ENCODE data around the gene SMU1.

The SMU1 gene

GRCh38 chr9:33105959-33106358 lies 29.5 kb upstream of the SMU1 start:
- no peak overlapping the region for H3K4me3 ChIP-seq (replicated peaks; ENCODE audit: low read depth, low read length)
- H3K36me3 ChIP-seq (ENCODE audit: control insufficient read depth, insufficient read depth, low read length): peaks cover 3% of the 10 kb centered on the region
- TF ChIP-seq, protein P1, sequence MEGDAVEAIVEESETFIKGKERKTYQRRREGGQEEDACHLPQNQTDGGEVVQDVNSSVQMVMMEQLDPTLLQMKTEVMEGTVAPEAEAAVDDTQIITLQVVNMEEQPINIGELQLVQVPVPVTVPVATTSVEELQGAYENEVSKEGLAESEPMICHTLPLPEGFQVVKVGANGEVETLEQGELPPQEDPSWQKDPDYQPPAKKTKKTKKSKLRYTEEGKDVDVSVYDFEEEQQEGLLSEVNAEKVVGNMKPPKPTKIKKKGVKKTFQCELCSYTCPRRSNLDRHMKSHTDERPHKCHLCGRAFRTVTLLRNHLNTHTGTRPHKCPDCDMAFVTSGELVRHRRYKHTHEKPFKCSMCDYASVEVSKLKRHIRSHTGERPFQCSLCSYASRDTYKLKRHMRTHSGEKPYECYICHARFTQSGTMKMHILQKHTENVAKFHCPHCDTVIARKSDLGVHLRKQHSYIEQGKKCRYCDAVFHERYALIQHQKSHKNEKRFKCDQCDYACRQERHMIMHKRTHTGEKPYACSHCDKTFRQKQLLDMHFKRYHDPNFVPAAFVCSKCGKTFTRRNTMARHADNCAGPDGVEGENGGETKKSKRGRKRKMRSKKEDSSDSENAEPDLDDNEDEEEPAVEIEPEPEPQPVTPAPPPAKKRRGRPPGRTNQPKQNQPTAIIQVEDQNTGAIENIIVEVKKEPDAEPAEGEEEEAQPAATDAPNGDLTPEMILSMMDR (IDR thresholded peaks at IDR 0.05; ENCODE audit: insufficient read depth, low read length, poor library complexity, severe bottlenecking): no peak
- H3K27me3 ChIP-seq (replicated peaks; ENCODE audit: control insufficient read depth, insufficient read depth, low read length): no peaks in the 10 kb centered on the region
- DNase-seq (ENCODE audit: extremely low read depth, insufficient read length): no peak

DNA sequence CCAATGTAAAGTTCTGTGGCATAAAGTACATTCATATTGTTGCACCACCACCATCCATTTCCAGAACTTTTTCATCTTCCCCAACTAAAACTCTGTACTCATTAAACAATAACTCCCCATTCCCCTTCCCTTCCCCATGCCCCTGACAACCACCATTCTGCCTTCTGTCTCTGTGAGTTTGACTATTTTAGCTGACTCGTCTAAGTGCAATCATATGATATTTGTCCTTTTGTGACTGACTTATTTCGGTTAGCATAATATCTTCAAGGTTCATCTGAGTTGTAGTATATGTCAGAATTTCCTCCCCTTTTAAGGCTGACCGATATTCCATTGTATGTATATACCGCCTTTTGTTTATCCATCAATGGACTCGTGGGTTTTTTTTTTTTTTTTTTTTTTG lies 29.0 kb upstream of the SMU1 start:
- no peak for DNase-seq (ENCODE audit: extremely low read depth, insufficient read length)
- Histone ChIP-seq H3K27me3 (replicated peaks; ENCODE audit: control insufficient read depth, insufficient read depth, low read length) (no peaks in the 10 kb centered on the region), H3K4me3 (replicated peaks; ENCODE audit: low read depth, low read length) (no peak overlapping the region)

DNA sequence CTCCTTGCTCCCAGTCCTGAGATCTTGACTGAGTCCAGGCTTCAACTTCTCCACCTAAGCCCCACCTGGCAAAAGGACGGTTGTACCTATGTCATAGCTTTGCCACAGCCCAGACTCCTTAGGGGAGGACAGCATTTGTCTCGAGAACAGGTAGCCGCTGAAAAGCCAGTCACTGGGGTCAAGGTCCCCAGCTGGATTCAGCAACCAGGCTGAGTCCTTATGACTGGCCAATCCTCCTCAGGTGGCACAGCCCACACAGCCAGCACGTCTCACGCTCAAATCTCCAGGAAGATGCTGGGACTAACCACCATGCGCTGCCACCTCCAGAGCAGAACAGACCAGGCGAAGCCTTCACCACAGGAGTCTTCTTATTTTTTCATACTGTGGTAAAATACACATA lies 27.9 kb upstream of the SMU1 start:
- Histone ChIP-seq H3K4me3 (replicated peaks; ENCODE audit: low read depth, low read length) (no peak overlapping the region), H3K36me3 (ENCODE audit: control insufficient read depth, insufficient read depth, low read length) (peaks cover 1% of the 10 kb centered on the region; the same call in 1 of the 2 replicates), H3K27me3 (replicated peaks; ENCODE audit: control insufficient read depth, insufficient read depth, low read length) (no peaks in the 10 kb centered on the region)
- DNase-seq (ENCODE audit: extremely low read depth, insufficient read length): no peak
- TF ChIP-seq, protein P1 (IDR thresholded peaks at IDR 0.05; ENCODE audit: insufficient read depth, low read length, poor library complexity, severe bottlenecking): no peak

More for the DNA sequence above, 29.0 kb upstream of the SMU1 start:
- TF ChIP-seq, protein P1 (IDR thresholded peaks at IDR 0.05; ENCODE audit: insufficient read depth, low read length, poor library complexity, severe bottlenecking): no peak
- peaks cover 3% of the 10 kb centered on the region for H3K36me3 ChIP-seq (ENCODE audit: control insufficient read depth, insufficient read depth, low read length)

DNA sequence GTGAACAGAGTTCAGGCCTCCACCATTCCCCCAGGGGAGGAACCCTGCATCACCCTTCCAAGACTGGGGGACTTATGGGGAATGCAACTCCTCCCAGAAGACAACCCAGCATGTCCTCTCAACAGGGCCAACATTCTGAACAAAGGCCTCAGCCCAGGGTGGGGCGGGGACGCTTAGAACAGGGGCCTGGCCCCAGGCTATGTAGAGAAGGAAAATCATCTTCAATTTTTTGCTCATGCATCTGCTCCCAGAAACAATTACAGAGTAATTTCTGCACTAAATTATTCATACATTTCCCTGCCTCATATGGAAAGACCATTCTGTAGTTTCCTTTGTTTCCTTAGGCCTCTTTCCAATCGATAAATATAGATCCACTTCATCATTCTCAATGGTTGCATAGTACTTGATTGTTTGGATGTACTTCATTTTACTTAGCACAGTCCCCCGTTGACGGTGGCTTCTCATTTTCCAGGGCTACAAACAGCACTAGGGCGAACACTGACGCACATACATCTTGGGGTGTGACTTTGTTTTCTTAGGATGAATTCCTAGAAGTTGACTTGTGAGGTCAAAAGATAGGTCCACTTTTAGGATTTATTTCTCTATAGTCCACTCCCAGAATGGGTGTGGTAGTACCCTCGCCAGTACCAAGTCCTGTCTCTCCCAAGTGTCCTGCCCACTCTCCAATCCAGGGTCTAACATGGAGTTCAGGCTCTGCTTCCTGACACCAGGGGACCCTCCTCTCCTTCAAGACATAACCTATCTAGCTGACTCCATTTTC lies 27.2 kb upstream of the SMU1 start:
- Histone ChIP-seq H3K36me3 (ENCODE audit: control insufficient read depth, insufficient read depth, low read length) (no peaks in the 10 kb centered on the region), H3K27me3 (replicated peaks; ENCODE audit: control insufficient read depth, insufficient read depth, low read length) (no peaks in the 10 kb centered on the region), H3K4me3 (replicated peaks; ENCODE audit: low read depth, low read length) (no peak overlapping the region)
- TF ChIP-seq, protein P1 (IDR thresholded peaks at IDR 0.05; ENCODE audit: insufficient read depth, low read length, poor library complexity, severe bottlenecking): no peak
- DNase-seq (ENCODE audit: extremely low read depth, insufficient read length): no peak

DNA sequence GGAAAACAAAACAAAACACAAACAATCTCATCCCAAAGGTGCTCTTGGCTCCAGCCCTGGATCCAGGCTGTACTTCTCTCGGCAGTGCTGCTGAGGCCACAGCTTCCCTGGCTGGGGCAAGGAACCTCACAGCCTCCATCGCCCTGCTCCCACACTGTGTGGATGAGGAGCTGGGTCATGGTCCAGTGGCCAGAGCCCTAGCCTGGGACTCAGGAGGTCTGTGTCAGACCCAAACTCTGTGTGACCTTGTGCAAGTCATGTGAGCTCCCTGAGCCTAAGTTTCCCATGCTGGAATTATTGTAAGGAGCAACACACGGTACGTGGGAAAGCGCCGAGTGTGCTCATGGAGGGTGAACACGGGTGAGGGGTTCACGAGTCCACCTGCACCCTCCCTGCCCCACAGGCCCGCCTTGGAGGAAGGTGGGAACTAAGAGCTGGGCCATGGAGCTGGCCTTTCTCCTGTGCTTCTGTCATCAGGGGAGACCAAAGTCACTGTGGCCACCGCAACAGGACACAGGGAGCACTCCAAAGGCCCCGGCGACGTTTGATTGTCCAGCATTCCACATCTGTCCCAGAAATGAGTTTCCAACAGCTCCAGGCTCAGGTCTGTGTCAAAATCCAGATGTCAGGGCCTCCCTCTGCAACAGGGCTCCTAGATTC lies 26.2 kb upstream of the SMU1 start:
- no peak overlapping the region for H3K4me3 ChIP-seq (replicated peaks; ENCODE audit: low read depth, low read length)

More for the DNA sequence above, 26.2 kb upstream of the SMU1 start:
- TF ChIP-seq, protein P1 (IDR thresholded peaks at IDR 0.05; ENCODE audit: insufficient read depth, low read length, poor library complexity, severe bottlenecking): no peak
- no peak for DNase-seq (ENCODE audit: extremely low read depth, insufficient read length)
- H3K36me3 ChIP-seq (ENCODE audit: control insufficient read depth, insufficient read depth, low read length): no peaks in the 10 kb centered on the region
- H3K27me3 ChIP-seq (replicated peaks; ENCODE audit: control insufficient read depth, insufficient read depth, low read length): no peaks in the 10 kb centered on the region
